ENCODE results near the gene OR10A6.

The OR10A6 gene

GRCh38 chr11:7941146-7941545, 10.1 kb upstream of the OR10A6 start:
- H2BK5ac ChIP-seq (ENCODE audit: low read depth, low read length, poor library complexity, severe bottlenecking), result no peak overlapping the region
- H2AFZ ChIP-seq (ENCODE audit: low read depth, low read length), result no peak overlapping the region
- no peak overlapping the region for H2AK5ac ChIP-seq (ENCODE audit: low read length, severe bottlenecking)
- no peak overlapping the region for H4K91ac ChIP-seq (ENCODE audit: low read length)
- H3K14ac ChIP-seq (ENCODE audit: low read length in 2 of 2), result no peak overlapping the region
- DNase-seq, result no peak
- no peak overlapping the region for H2BK12ac ChIP-seq (ENCODE audit: low read length in 2 of 2)
- peaks cover 0 to 4% of the 10 kb centered on the region in 2 experiments for H3K27me3 ChIP-seq (ENCODE audit: control insufficient read depth in 1 of 2, insufficient read depth in 1 of 2, low read length in 2 of 2)
- H3K4ac ChIP-seq (ENCODE audit: low read depth in 1 of 2, low read length in 2 of 2), result no peak overlapping the region
- no peak overlapping the region for H3K18ac ChIP-seq (ENCODE audit: low read depth in 1 of 2, low read length in 2 of 2)
- no peak overlapping the region for H3K4me2 ChIP-seq (ENCODE audit: low read length, poor library complexity, severe bottlenecking)
- no peak overlapping the region for H2BK120ac ChIP-seq (ENCODE audit: low read depth, low read length)
- no peaks in the 10 kb centered on the region for H3K36me3 ChIP-seq (ENCODE audit: control insufficient read depth in 1 of 2, insufficient read depth in 2 of 2, low read depth in 1 of 2, low read length in 2 of 2)
- no peak overlapping the region for H3K23ac ChIP-seq (ENCODE audit: low read length in 2 of 2)
- no peaks in the 10 kb centered on the region for H3K4me1 ChIP-seq (ENCODE audit: control insufficient read depth, insufficient read depth, low read depth, low read length)
- H3K9ac ChIP-seq (ENCODE audit: low read length), result no peak overlapping the region
- no peak overlapping the region for H2BK15ac ChIP-seq (ENCODE audit: low read depth, poor library complexity, severe bottlenecking)
- H3K4me3 ChIP-seq (ENCODE audit: insufficient read depth in 1 of 2, low read depth in 1 of 2, low read length in 2 of 2), result no peak overlapping the region
- peaks cover 25% of the 10 kb centered on the region for H3K9me3 ChIP-seq (ENCODE audit: control insufficient read depth, low read length)
- no CpG with 5 or more reads among the region's 5 CpGs for WGBS
- no peak overlapping the region for H4K8ac ChIP-seq (ENCODE audit: low read length)
- H3K79me1 ChIP-seq (replicated peaks; ENCODE audit: low read length, poor library complexity, severe bottlenecking), result no peaks in the 10 kb centered on the region
- no peak overlapping the region for H3K27ac ChIP-seq (ENCODE audit: low read length, poor library complexity, severe bottlenecking)

GRCh38 chr11:7936615-7937014, 5.5 kb upstream of the OR10A6 start:
- Histone ChIP-seq H2BK12ac (ENCODE audit: low read length in 2 of 2) (no peak overlapping the region), H2BK5ac (ENCODE audit: low read depth, low read length, poor library complexity, severe bottlenecking) (no peak overlapping the region), H3K27me3 (ENCODE audit: control insufficient read depth in 1 of 2, insufficient read depth in 1 of 2, low read length in 2 of 2) (peaks cover 0 to 4% of the 10 kb centered on the region in 2 experiments), H3K36me3 (ENCODE audit: control insufficient read depth in 1 of 2, insufficient read depth in 2 of 2, low read depth in 1 of 2, low read length in 2 of 2) (no peaks in the 10 kb centered on the region), H3K4me2 (ENCODE audit: low read length, poor library complexity, severe bottlenecking) (no peak overlapping the region), H3K79me1 (replicated peaks; ENCODE audit: low read length, poor library complexity, severe bottlenecking) (no peaks in the 10 kb centered on the region), H3K4me3 (ENCODE audit: insufficient read depth in 1 of 2, low read depth in 1 of 2, low read length in 2 of 2) (no peak overlapping the region), H4K91ac (ENCODE audit: low read length) (no peak overlapping the region), H3K4ac (ENCODE audit: low read depth in 1 of 2, low read length in 2 of 2) (no peak overlapping the region), H2AFZ (ENCODE audit: low read depth, low read length) (no peak overlapping the region), H2AK5ac (ENCODE audit: low read length, severe bottlenecking) (no peak overlapping the region), H3K14ac (ENCODE audit: low read length in 2 of 2) (no peak overlapping the region), H3K9me3 (ENCODE audit: control insufficient read depth, low read length) (no peaks in the 10 kb centered on the region), H3K4me1 (ENCODE audit: control insufficient read depth, insufficient read depth, low read depth, low read length) (no peaks in the 10 kb centered on the region), H4K8ac (ENCODE audit: low read length) (no peak overlapping the region), H2BK15ac (ENCODE audit: low read depth, poor library complexity, severe bottlenecking) (no peak overlapping the region), H3K23ac (ENCODE audit: low read length in 2 of 2) (no peak overlapping the region), H3K9ac (ENCODE audit: low read length) (no peak overlapping the region), H2BK120ac (ENCODE audit: low read depth, low read length) (no peak overlapping the region), H3K18ac (ENCODE audit: low read depth in 1 of 2, low read length in 2 of 2) (no peak overlapping the region), H3K27ac (ENCODE audit: low read length, poor library complexity, severe bottlenecking) (no peak overlapping the region)
- DNase-seq, result no peak
- no CpG with 5 or more reads among the region's 1 CpG for WGBS

- no peak overlapping the region for H2BK12ac ChIP-seq (ENCODE audit: low read length in 2 of 2)
- no peaks in the 10 kb centered on the region for H3K79me1 ChIP-seq (replicated peaks; ENCODE audit: low read length, poor library complexity, severe bottlenecking)
- no peak overlapping the region for H2BK5ac ChIP-seq (ENCODE audit: low read depth, low read length, poor library complexity, severe bottlenecking)
- no peak overlapping the region for H3K23ac ChIP-seq (ENCODE audit: low read length in 2 of 2)
- 71% methylated on average over 4 of the region's 6 CpGs for WGBS
- no peak overlapping the region for H3K4ac ChIP-seq (ENCODE audit: low read depth in 1 of 2, low read length in 2 of 2)
- no peaks in the 10 kb centered on the region for H3K36me3 ChIP-seq (ENCODE audit: control insufficient read depth in 1 of 2, insufficient read depth in 2 of 2, low read depth in 1 of 2, low read length in 2 of 2)
- H3K27ac ChIP-seq (ENCODE audit: low read length, poor library complexity, severe bottlenecking), result no peak overlapping the region
- no peaks in the 10 kb centered on the region for H3K9me3 ChIP-seq (ENCODE audit: control insufficient read depth, low read length)
- no peak overlapping the region for H2BK15ac ChIP-seq (ENCODE audit: low read depth, poor library complexity, severe bottlenecking)
- H2AFZ ChIP-seq (ENCODE audit: low read depth, low read length), result no peak overlapping the region
- no peak overlapping the region for H3K4me2 ChIP-seq (ENCODE audit: low read length, poor library complexity, severe bottlenecking)
- no peak overlapping the region for H3K18ac ChIP-seq (ENCODE audit: low read depth in 1 of 2, low read length in 2 of 2)
- H3K27me3 ChIP-seq (ENCODE audit: control insufficient read depth in 1 of 2, insufficient read depth in 1 of 2, low read length in 2 of 2), result peaks cover 0 to 4% of the 10 kb centered on the region in 2 experiments
- no peak overlapping the region for H3K9ac ChIP-seq (ENCODE audit: low read length)
- H2BK120ac ChIP-seq (ENCODE audit: low read depth, low read length), result no peak overlapping the region
- no peak for DNase-seq
- H4K91ac ChIP-seq (ENCODE audit: low read length), result no peak overlapping the region
- no peak overlapping the region for H3K14ac ChIP-seq (ENCODE audit: low read length in 2 of 2)
- no peaks in the 10 kb centered on the region for H3K4me1 ChIP-seq (ENCODE audit: control insufficient read depth, insufficient read depth, low read depth, low read length)
- H3K4me3 ChIP-seq (ENCODE audit: insufficient read depth in 1 of 2, low read depth in 1 of 2, low read length in 2 of 2), result no peak overlapping the region
- no peak overlapping the region for H2AK5ac ChIP-seq (ENCODE audit: low read length, severe bottlenecking)
- no peak overlapping the region for H4K8ac ChIP-seq (ENCODE audit: low read length)
Measured at GRCh38 chr11:7927635-7928034, 3.4 kb downstream of the OR10A6 start.

- Histone ChIP-seq H3K9ac (ENCODE audit: low read length) (no peak overlapping the region), H2BK12ac (ENCODE audit: low read length in 2 of 2) (no peak overlapping the region)
Measured at GRCh38 chr11:7924536-7924935, 6.5 kb downstream of the OR10A6 start.

More at GRCh38 chr11:7924536-7924935, 6.5 kb downstream of the OR10A6 start:
- Histone ChIP-seq H3K14ac (ENCODE audit: low read length in 2 of 2) (no peak overlapping the region), H2AK5ac (ENCODE audit: low read length, severe bottlenecking) (no peak overlapping the region), H3K9me3 (ENCODE audit: control insufficient read depth, low read length) (no peaks in the 10 kb centered on the region), H3K23ac (ENCODE audit: low read length in 2 of 2) (no peak overlapping the region), H2BK120ac (ENCODE audit: low read depth, low read length) (no peak overlapping the region), H3K4ac (ENCODE audit: low read depth in 1 of 2, low read length in 2 of 2) (no peak overlapping the region), H3K4me3 (ENCODE audit: insufficient read depth in 1 of 2, low read depth in 1 of 2, low read length in 2 of 2) (no peak overlapping the region), H3K4me1 (ENCODE audit: control insufficient read depth, insufficient read depth, low read depth, low read length) (no peaks in the 10 kb centered on the region), H3K27me3 (ENCODE audit: control insufficient read depth in 1 of 2, insufficient read depth in 1 of 2, low read length in 2 of 2) (no peaks in the 10 kb centered on the region), H4K91ac (ENCODE audit: low read length) (no peak overlapping the region), H3K18ac (ENCODE audit: low read depth in 1 of 2, low read length in 2 of 2) (no peak overlapping the region), H2BK15ac (ENCODE audit: low read depth, poor library complexity, severe bottlenecking) (no peak overlapping the region), H3K27ac (ENCODE audit: low read length, poor library complexity, severe bottlenecking) (no peak overlapping the region), H2AFZ (ENCODE audit: low read depth, low read length) (no peak overlapping the region), H3K79me1 (replicated peaks; ENCODE audit: low read length, poor library complexity, severe bottlenecking) (no peaks in the 10 kb centered on the region), H3K4me2 (ENCODE audit: low read length, poor library complexity, severe bottlenecking) (no peak overlapping the region), H2BK5ac (ENCODE audit: low read depth, low read length, poor library complexity, severe bottlenecking) (no peak overlapping the region), H3K36me3 (ENCODE audit: control insufficient read depth in 1 of 2, insufficient read depth in 2 of 2, low read depth in 1 of 2, low read length in 2 of 2) (no peaks in the 10 kb centered on the region), H4K8ac (ENCODE audit: low read length) (no peak overlapping the region)
- 62% methylated on average over 2 of the region's 2 CpGs for WGBS
- DNase-seq, result no peak

Measured in mesenchymal stem cell (in vitro differentiated cells and primary cell).